ENCODE results near the gene ECE2.

DNA sequence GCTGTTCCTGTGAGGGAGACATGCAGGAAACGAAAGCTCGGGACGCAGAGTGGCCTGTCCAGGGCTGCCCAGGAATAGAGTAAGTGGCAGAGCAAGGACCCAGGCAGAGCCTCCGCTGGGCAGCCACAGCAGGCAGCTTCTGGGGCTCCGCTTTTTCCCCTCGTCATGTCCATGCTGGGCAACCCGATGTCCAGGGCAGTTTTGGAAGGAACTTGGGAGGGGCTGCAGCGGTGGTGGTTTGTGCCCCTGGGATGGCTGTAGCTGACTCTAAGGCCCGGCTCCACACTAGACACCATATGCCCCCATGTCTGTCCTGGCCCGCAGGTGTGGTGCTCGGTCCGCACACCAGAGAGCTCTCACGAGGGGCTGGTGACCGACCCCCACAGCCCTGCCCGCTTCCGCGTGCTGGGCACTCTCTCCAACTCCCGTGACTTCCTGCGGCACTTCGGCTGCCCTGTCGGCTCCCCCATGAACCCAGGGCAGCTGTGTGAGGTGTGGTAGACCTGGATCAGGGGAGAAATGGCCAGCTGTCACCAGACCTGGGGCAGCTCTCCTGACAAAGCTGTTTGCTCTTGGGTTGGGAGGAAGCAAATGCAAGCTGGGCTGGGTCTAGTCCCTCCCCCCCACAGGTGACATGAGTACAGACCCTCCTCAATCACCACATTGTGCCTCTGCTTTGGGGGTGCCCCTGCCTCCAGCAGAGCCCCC, 16.1 kb downstream of the ECE2 start:
- TF ChIP-seq POLR2AphosphoS5 (IDR thresholded peaks at IDR 0.05; ENCODE audit: borderline replicate concordance, low read depth, low read length) (no peak), EZH2 (IDR thresholded peaks at IDR 0.05) (no peak), FOXP2 (optimal IDR thresholded peaks at IDR 0.05; ENCODE audit: control extremely low read depth, extremely low read length, insufficient read depth) (no peak)

All from SK-N-MC (cell line).